Measurements from ENCODE around the gene CITED4. TPM values are rescaled to one million over a fixed set of nuclear protein-coding genes. Genes with fewer than 3 reads are reported as not detected.

Gene CITED4
- total RNA-seq, 1 donor from 2014 or later, result 7.1 TPM

DNA sequence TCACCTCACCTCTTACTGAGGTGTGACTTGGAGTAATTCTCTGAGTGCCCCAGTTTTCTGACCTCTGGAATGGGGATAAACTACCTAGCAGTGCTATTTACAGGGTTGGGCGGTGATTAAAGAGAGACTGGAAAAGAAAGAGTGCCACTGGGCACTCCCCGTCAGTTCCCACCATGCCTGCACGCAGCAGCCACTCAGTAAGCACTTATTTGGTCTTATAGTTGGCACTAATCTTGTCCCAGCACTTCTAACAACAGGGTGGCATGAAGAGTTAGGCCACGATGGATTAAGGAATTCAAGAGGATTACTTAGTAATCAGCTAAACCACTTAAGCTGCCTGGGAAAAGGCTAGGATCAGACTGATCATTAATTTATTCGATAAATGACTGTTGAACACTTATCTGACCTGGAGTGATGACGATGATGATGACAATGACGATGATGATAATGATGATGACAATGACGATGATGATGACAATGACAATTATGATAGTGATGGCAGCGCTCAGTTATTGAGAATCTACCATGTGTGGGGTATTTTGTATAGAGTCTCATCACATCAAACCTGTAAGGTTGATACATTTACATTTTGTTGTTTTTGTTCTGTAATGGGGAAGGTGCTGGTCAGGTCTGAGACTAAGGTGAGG, 5.4 kb downstream of the CITED4 start:
- peaks cover 53% of the 10 kb centered on the region for H3K27me3 Mint-ChIP-seq (ENCODE audit: low read depth, unreplicated experiment)
- no peak for FAIRE-seq

DNA sequence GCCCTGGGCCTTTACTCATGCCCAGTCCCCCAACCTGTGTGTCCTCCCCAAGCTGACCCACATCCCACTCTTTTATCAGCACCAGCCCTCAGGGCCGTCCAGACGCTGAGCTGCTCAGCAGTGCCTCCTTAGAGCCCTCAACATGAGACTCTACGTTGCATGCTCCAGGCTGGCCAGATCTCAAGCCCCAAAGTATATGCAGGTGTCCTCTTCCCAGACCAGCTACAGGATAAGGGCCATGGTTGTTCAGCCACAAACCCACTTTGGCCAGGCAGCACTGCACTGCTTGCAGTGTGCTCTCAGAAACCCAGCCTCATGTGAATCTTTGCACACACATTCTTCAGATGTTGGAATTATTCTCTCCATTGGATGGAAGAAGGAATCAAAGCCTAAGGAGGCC, 6.0 kb downstream of the CITED4 start:
- Histone ChIP-seq H3K4me1 (ENCODE audit: insufficient read depth, low read length) (no peaks in the 10 kb centered on the region), H2AFZ (ENCODE audit: low read depth, low read length) (no peak overlapping the region), H3K79me2 (ENCODE audit: insufficient read depth, low read length) (no peaks in the 10 kb centered on the region), H3K36me3 (ENCODE audit: insufficient read depth, low read length) (no peaks in the 10 kb centered on the region), H3K27me3 (ENCODE audit: insufficient read depth, low read length) (no peaks in the 10 kb centered on the region), H3K27ac (ENCODE audit: low read depth, low read length) (no peak overlapping the region), H3K9me3 (ENCODE audit: insufficient read depth, low read depth, low read length) (no peaks in the 10 kb centered on the region), H3K4me3 (ENCODE audit: insufficient read depth, low read depth, low read length) (no peak overlapping the region), H3K4me2 (ENCODE audit: low read length) (no peak overlapping the region), H3K9ac (ENCODE audit: low read length) (no peak overlapping the region), H4K20me1 (ENCODE audit: insufficient read depth, low read length) (peaks cover 5% of the 10 kb centered on the region)
- Mint-ChIP-seq H3K9me3 (ENCODE audit: unreplicated experiment) (no peaks in the 10 kb centered on the region), H3K27me3 (ENCODE audit: low read depth, unreplicated experiment) (peaks cover 59% of the 10 kb centered on the region), H3K4me3 (ENCODE audit: unreplicated experiment) (no peak overlapping the region), H3K27ac (ENCODE audit: unreplicated experiment) (no peak overlapping the region), H3K4me1 (ENCODE audit: low read depth, unreplicated experiment) (no peaks in the 10 kb centered on the region), H3K36me3 (ENCODE audit: low read depth, unreplicated experiment) (no peaks in the 10 kb centered on the region)
- FAIRE-seq (no peak), DNase-seq (ENCODE audit: low read depth) (no peak)
- TF ChIP-seq CTCF (IDR thresholded peaks at IDR 0.05; ENCODE audit: insufficient read depth, low read depth, low read length) (no peak), EZH2 (IDR thresholded peaks at IDR 0.05; ENCODE audit: insufficient read depth, low read length) (no peak)

More for the DNA sequence above, 5.4 kb downstream of the CITED4 start:
- H3K4me3 ChIP-seq (ENCODE audit: insufficient read depth, low read depth, low read length), result no peak overlapping the region
- Mint-ChIP-seq H3K4me1 (ENCODE audit: low read depth, unreplicated experiment) (no peaks in the 10 kb centered on the region), H3K27ac (ENCODE audit: unreplicated experiment) (no peak overlapping the region), H3K9me3 (ENCODE audit: unreplicated experiment) (no peaks in the 10 kb centered on the region), H3K4me3 (ENCODE audit: unreplicated experiment) (no peak overlapping the region), H3K36me3 (ENCODE audit: low read depth, unreplicated experiment) (no peaks in the 10 kb centered on the region)
- no peaks in the 10 kb centered on the region for H3K9me3 ChIP-seq (ENCODE audit: insufficient read depth, low read depth, low read length)
- H2AFZ ChIP-seq (ENCODE audit: low read depth, low read length), result no peak overlapping the region
- H3K36me3 ChIP-seq (ENCODE audit: insufficient read depth, low read length), result no peaks in the 10 kb centered on the region
- no peak overlapping the region for H3K27ac ChIP-seq (ENCODE audit: low read depth, low read length)
- DNase-seq (ENCODE audit: low read depth), result no peak
- H3K79me2 ChIP-seq (ENCODE audit: insufficient read depth, low read length), result no peaks in the 10 kb centered on the region
- H4K20me1 ChIP-seq (ENCODE audit: insufficient read depth, low read length), result peaks cover 5% of the 10 kb centered on the region
- H3K27me3 ChIP-seq (ENCODE audit: insufficient read depth, low read length), result no peaks in the 10 kb centered on the region
- TF ChIP-seq EZH2 (IDR thresholded peaks at IDR 0.05; ENCODE audit: insufficient read depth, low read length) (no peak), CTCF (IDR thresholded peaks at IDR 0.05; ENCODE audit: insufficient read depth, low read depth, low read length) (no peak)
- no peak overlapping the region for H3K9ac ChIP-seq (ENCODE audit: low read length)
- no peaks in the 10 kb centered on the region for H3K4me1 ChIP-seq (ENCODE audit: insufficient read depth, low read length)
- H3K4me2 ChIP-seq (ENCODE audit: low read length), result no peak overlapping the region

- FAIRE-seq, result no peak
- no peak overlapping the region for H3K4me3 Mint-ChIP-seq (ENCODE audit: unreplicated experiment)
Observed at GRCh38 chr1:40855513-40855912, 6.7 kb downstream of the CITED4 start.

More at GRCh38 chr1:40855513-40855912, 6.7 kb downstream of the CITED4 start:
- no peaks in the 10 kb centered on the region for H3K36me3 ChIP-seq (ENCODE audit: insufficient read depth, low read length)
- no peak for DNase-seq (ENCODE audit: low read depth)
- H3K9ac ChIP-seq (ENCODE audit: low read length), result no peak overlapping the region
- Mint-ChIP-seq H3K27me3 (ENCODE audit: low read depth, unreplicated experiment) (peaks cover 54% of the 10 kb centered on the region), H3K36me3 (ENCODE audit: low read depth, unreplicated experiment) (no peaks in the 10 kb centered on the region), H3K27ac (ENCODE audit: unreplicated experiment) (no peak overlapping the region), H3K4me1 (ENCODE audit: low read depth, unreplicated experiment) (no peaks in the 10 kb centered on the region), H3K9me3 (ENCODE audit: unreplicated experiment) (no peaks in the 10 kb centered on the region)
- no peak overlapping the region for H3K4me3 ChIP-seq (ENCODE audit: insufficient read depth, low read depth, low read length)
- H3K27me3 ChIP-seq (ENCODE audit: insufficient read depth, low read length), result no peaks in the 10 kb centered on the region
- H3K4me1 ChIP-seq (ENCODE audit: insufficient read depth, low read length), result no peaks in the 10 kb centered on the region
- peaks cover 3% of the 10 kb centered on the region for H4K20me1 ChIP-seq (ENCODE audit: insufficient read depth, low read length)
- no peaks in the 10 kb centered on the region for H3K79me2 ChIP-seq (ENCODE audit: insufficient read depth, low read length)
- no peak overlapping the region for H3K4me2 ChIP-seq (ENCODE audit: low read length)
- H2AFZ ChIP-seq (ENCODE audit: low read depth, low read length), result no peak overlapping the region
- no peaks in the 10 kb centered on the region for H3K9me3 ChIP-seq (ENCODE audit: insufficient read depth, low read depth, low read length)
- TF ChIP-seq CTCF (IDR thresholded peaks at IDR 0.05; ENCODE audit: insufficient read depth, low read depth, low read length) (no peak), EZH2 (IDR thresholded peaks at IDR 0.05; ENCODE audit: insufficient read depth, low read length) (no peak)
- H3K27ac ChIP-seq (ENCODE audit: low read depth, low read length), result no peak overlapping the region
